HG03439 (cell line): Measurements from ENCODE around the gene DDX46.
"Not testable (repeated sequence)": the region's sequence is repeated elsewhere in the genome, so short reads cannot be mapped to it uniquely, and the experiment has no call there.

ENCODE experiments used
- ATAC-seq: cut with Tn5 transposase; IDR thresholded peaks from one replicate; pipeline ENCODE4 v1.9.1; 2021; ENCODE audit warnings: mild to moderate bottlenecking, moderate library complexity; ENCODE audit not compliant: unreplicated experiment

DDX46 gene

GRCh38 chr5:134758504-134759341 lies at the start of gene DDX46:
DDX46 (plus strand) TSS chr5:134758779; CDS start chr5:134758939, 160 bp downstream.
- ATAC-seq = peak; percentile 97

- ATAC-seq = no peak
These were observed 44.5 kb upstream of the DDX46 start for GRCh38 chr5:134714120-134714519.

GRCh38 chr5:134714541-134714940 lies 44.0 kb upstream of the DDX46 start:
- ATAC-seq = no peak

GRCh38 chr5:134715466-134715865 lies 43.1 kb upstream of the DDX46 start:
- ATAC-seq = not testable (repeated sequence)

GRCh38 chr5:134724872-134725271 lies 33.7 kb upstream of the DDX46 start:
- ATAC-seq = no peak

GRCh38 chr5:134732819-134733218 lies 25.8 kb upstream of the DDX46 start:
- no peak for ATAC-seq

- no peak for ATAC-seq
These were observed 23.3 kb upstream of the DDX46 start for GRCh38 chr5:134735243-134735642.

GRCh38 chr5:134736173-134736812 lies 22.3 kb upstream of the DDX46 start:
- ATAC-seq = no peak

- peak; percentile 96 for ATAC-seq
These were observed 20.2 kb upstream of the DDX46 start, which contains the start of gene CAMLG for GRCh38 chr5:134738133-134738962. CAMLG (plus strand) TSS chr5:134738548; CDS start chr5:134738621, 73 bp downstream.

GRCh38 chr5:134738963-134739661 lies 19.5 kb upstream of the DDX46 start:
- ATAC-seq = no peak

GRCh38 chr5:134741052-134741451 lies 17.5 kb upstream of the DDX46 start:
- ATAC-seq = no peak

GRCh38 chr5:134742134-134742533 lies 16.4 kb upstream of the DDX46 start:
- no peak for ATAC-seq

GRCh38 chr5:134749415-134749814 lies 9.2 kb upstream of the DDX46 start:
- no peak for ATAC-seq

- ATAC-seq = peak; percentile 23
These were observed 439 bp upstream of the DDX46 start for GRCh38 chr5:134758176-134758503.

GRCh38 chr5:134767528-134768291 lies 9.1 kb downstream of the DDX46 start:
- ATAC-seq = not testable (repeated sequence)

- ATAC-seq = no peak
These were observed 10.6 kb downstream of the DDX46 start for GRCh38 chr5:134769206-134769605.

- ATAC-seq = no peak
These were observed 14.0 kb downstream of the DDX46 start for GRCh38 chr5:134772461-134773125.

GRCh38 chr5:134777366-134777765 lies 18.8 kb downstream of the DDX46 start:
- ATAC-seq = no peak

GRCh38 chr5:134784241-134784920 lies 25.8 kb downstream of the DDX46 start:
- no peak for ATAC-seq
